ENCODE results near the gene NPAS3.

NPAS3 gene

DNA sequence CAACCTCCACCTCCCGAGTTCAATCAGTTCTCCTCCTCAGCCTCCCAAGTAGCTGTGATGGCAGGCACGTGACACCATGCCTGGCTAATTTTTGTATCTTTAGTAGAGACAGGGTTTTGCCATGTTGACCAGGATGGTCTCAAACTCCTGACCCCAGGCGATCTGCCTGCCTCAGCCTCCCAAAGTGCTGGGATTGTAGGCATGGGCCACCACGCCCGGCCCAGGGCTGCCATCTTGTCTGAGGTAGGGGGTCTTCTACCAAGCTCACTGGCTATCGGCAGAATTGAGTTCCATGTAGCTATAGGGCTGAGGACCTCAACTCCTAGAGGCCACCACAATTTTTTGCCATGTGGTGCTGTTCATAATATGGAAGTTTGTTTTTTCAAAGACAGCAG, 896.6 kb downstream of the NPAS3 start:
- CTCF ChIA-PET, result interaction anchor here (0.7 to 1.6 kb wide), 2 partner anchors 363 to 466 kb away, joined by 3 to 6 read pairs; no protein-coding TSS in a partner anchor
- POLR2A ChIA-PET, result no interaction called here
- Histone ChIP-seq H3K36me3 (ENCODE audit: control insufficient read depth in 2 of 2, insufficient read depth in 1 of 2, low read length in 2 of 2) (no peaks in the 10 kb centered on the region), H3K27ac (ENCODE audit: extremely low read depth, low read depth, low read length) (no peak overlapping the region), H3K4me1 (ENCODE audit: control insufficient read depth, insufficient read depth, low read length) (no peaks in the 10 kb centered on the region), H3K9me3 (ENCODE audit: control insufficient read depth, insufficient read depth, low read depth, low read length) (no peaks in the 10 kb centered on the region), H3K4me3 (ENCODE audit: low read depth, low read length) (no peak overlapping the region)
- no peak for TF ChIP-seq ZNF223 (tag by site-specific recombination; IDR thresholded peaks at IDR 0.05)
- no peak for TF ChIP-seq ZNF626 (tag by site-specific recombination; IDR thresholded peaks at IDR 0.05)
- TF ChIP-seq ZNF133 (tag by site-specific recombination; IDR thresholded peaks at IDR 0.05), result no peak
- TF ChIP-seq ZNF18 (tag by site-specific recombination; IDR thresholded peaks at IDR 0.05), result no peak
- TF ChIP-seq ZNF664 (tag by site-specific recombination; IDR thresholded peaks at IDR 0.05), result no peak
- TF ChIP-seq, protein P1, sequence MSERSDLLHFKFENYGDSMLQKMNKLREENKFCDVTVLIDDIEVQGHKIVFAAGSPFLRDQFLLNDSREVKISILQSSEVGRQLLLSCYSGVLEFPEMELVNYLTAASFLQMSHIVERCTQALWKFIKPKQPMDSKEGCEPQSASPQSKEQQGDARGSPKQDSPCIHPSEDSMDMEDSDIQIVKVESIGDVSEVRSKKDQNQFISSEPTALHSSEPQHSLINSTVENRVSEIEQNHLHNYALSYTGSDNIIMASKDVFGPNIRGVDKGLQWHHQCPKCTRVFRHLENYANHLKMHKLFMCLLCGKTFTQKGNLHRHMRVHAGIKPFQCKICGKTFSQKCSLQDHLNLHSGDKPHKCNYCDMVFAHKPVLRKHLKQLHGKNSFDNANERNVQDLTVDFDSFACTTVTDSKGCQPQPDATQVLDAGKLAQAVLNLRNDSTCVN (tag by site-specific recombination; optimal IDR thresholded peaks at IDR 0.05), result no peak
- no peak for TF ChIP-seq SP2 (tag by site-specific recombination; IDR thresholded peaks at IDR 0.05)

DNA sequence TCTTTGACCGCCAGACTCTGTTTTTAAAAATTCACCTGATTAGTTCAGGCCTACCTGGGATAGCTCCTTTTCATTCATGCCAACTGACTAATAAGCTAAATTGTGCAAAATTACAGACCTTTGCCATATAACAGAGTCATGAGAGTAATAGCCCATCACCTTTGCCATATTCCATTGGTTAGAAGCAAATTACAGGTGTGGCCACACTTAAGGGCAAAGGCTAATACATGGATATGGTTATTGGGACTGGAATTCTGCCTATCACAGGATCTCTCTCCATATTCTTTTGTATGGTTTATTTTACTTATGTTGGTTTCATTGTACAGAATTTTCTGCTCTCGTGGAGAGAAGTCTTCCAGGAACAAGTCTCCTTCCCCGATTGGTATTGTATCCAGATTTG, 897.0 kb downstream of the NPAS3 start:
- Histone ChIP-seq H3K27ac (ENCODE audit: extremely low read depth, low read depth, low read length) (no peak overlapping the region), H3K4me3 (ENCODE audit: low read depth, low read length) (no peak overlapping the region), H3K4me1 (ENCODE audit: control insufficient read depth, insufficient read depth, low read length) (no peaks in the 10 kb centered on the region), H3K9me3 (ENCODE audit: control insufficient read depth, insufficient read depth, low read depth, low read length) (no peaks in the 10 kb centered on the region), H3K36me3 (ENCODE audit: control insufficient read depth in 2 of 2, insufficient read depth in 1 of 2, low read length in 2 of 2) (no peaks in the 10 kb centered on the region)
- POLR2A ChIA-PET, result no interaction called here
- TF ChIP-seq HOXC10 (CRISPR knock-in tag; IDR thresholded peaks at IDR 0.05), result no peak
- TF ChIP-seq ZNF214 (tag by site-specific recombination; IDR thresholded peaks at IDR 0.05; ENCODE audit: borderline replicate concordance), result no peak
- no peak for TF ChIP-seq ZNF677 (tag by site-specific recombination; IDR thresholded peaks at IDR 0.05)
- no peak for TF ChIP-seq ZNF664 (tag by site-specific recombination; IDR thresholded peaks at IDR 0.05)
- TF ChIP-seq ZNF571 (tag by site-specific recombination; IDR thresholded peaks at IDR 0.05), result no peak
- TF ChIP-seq ZNF658 (tag by site-specific recombination; IDR thresholded peaks at IDR 0.05), result no peak
- TF ChIP-seq ZNF510 (tag by site-specific recombination; IDR thresholded peaks at IDR 0.05; ENCODE audit: insufficient replicate concordance), result no peak
- TF ChIP-seq PRDM10 (tag by site-specific recombination; IDR thresholded peaks at IDR 0.05), result no peak
- no peak for TF ChIP-seq SCRT2 (tag by site-specific recombination; IDR thresholded peaks at IDR 0.05)
- CTCF ChIA-PET, result interaction anchor here (3.3 kb wide), 1 partner anchor 14 kb away, joined by 24 read pairs; no protein-coding TSS in a partner anchor
